GM23338 (cell line): ENCODE measurements around the gene PBX3.

Experiments
- CTCF ChIP-seq, 2 experiments: fragments of 200-600 bp in 1 of 2; sonication (generic) in 1 of 2; conservative IDR thresholded peaks; 2 replicates each; pipeline versions ENCODE4 v1.5.1 to v1.6.1; 2016 to 2017; ENCODE audit warnings: antibody characterized with exemption in 2 of 2, low read depth in 2 of 2, mild to moderate bottlenecking in 2 of 2, moderate library complexity in 1 of 2
- ETS1 ChIP-seq: IDR thresholded peaks from 2 replicates; pipeline ENCODE4 v1.6.1; 2016; ENCODE audit warnings: antibody characterized with exemption
- EZH2 ChIP-seq: fragments of 200-600 bp; sonication (generic); IDR thresholded peaks from one replicate; pipeline ENCODE4 v1.8.0; 2017; ENCODE audit warnings: antibody characterized with exemption, mild to moderate bottlenecking, low read depth; ENCODE audit not compliant: unreplicated experiment
- EZH2phosphoT487 ChIP-seq: fragments of 200-600 bp; sonication (generic); IDR thresholded peaks from one replicate; pipeline ENCODE4 v1.8.1; 2018; ENCODE audit warnings: antibody characterized with exemption; ENCODE audit not compliant: unreplicated experiment
- JUNB ChIP-seq: IDR thresholded peaks from one replicate; pipeline ENCODE4 v1.6.1; 2016; ENCODE audit warnings: antibody characterized with exemption; ENCODE audit not compliant: unreplicated experiment
- NANOG ChIP-seq: IDR thresholded peaks from 2 replicates; pipeline ENCODE4 v1.6.1; 2016; ENCODE audit warnings: antibody characterized with exemption, borderline replicate concordance
- POLR2AphosphoS5 ChIP-seq: IDR thresholded peaks from 2 replicates; pipeline ENCODE4 v1.6.1; 2016; ENCODE audit warnings: antibody characterized with exemption, low read depth
- REST ChIP-seq: IDR thresholded peaks from one replicate; pipeline ENCODE4 v1.6.1; 2018; ENCODE audit warnings: antibody characterized with exemption; ENCODE audit not compliant: unreplicated experiment
- STAT1 ChIP-seq: IDR thresholded peaks from one replicate; pipeline ENCODE4 v1.6.1; 2016; ENCODE audit warnings: antibody characterized with exemption; ENCODE audit not compliant: unreplicated experiment

GRCh38 chr9:125758986-125759763 lies 12.0 kb downstream of the PBX3 start:
- no peak; a peak in 1 of 4 replicates for TF ChIP-seq CTCF (conservative IDR thresholded peaks at IDR 0.05; ENCODE audit: low read depth in 2 of 2)
- TF ChIP-seq REST = no peak
- no peak for TF ChIP-seq JUNB
- TF ChIP-seq EZH2phosphoT487 = no peak
- TF ChIP-seq ETS1 = no peak
- TF ChIP-seq POLR2AphosphoS5 = no peak
- TF ChIP-seq STAT1 = no peak
- TF ChIP-seq EZH2 = no peak
- TF ChIP-seq NANOG = no peak
